COR-L47 (cell line): ENCODE results near the gene SND1.

Source experiments
- DNase-seq: peaks from one replicate; lab custom pipeline; 2025; lab: John Stamatoyannopoulos, UW

SND1 gene

GRCh38 chr7:128115821-128116723, 464.1 kb downstream of the SND1 start:
- DNase-seq, result no peak

GRCh38 chr7:128116740-128117139, 464.7 kb downstream of the SND1 start:
- DNase-seq, result no peak

- no peak for DNase-seq
Observed at GRCh38 chr7:128117691-128118090, 465.7 kb downstream of the SND1 start.

GRCh38 chr7:128119036-128119435, 467.0 kb downstream of the SND1 start:
- no peak for DNase-seq

GRCh38 chr7:128120116-128120515, 468.1 kb downstream of the SND1 start:
- DNase-seq, result no peak

- no peak for DNase-seq
Observed at GRCh38 chr7:128120976-128121490, 469.0 kb downstream of the SND1 start.

GRCh38 chr7:128121711-128122530, 469.9 kb downstream of the SND1 start:
- DNase-seq, result no peak

- no peak for DNase-seq
Observed at GRCh38 chr7:128122576-128123290, 470.7 kb downstream of the SND1 start.

GRCh38 chr7:128123291-128124037, 471.5 kb downstream of the SND1 start:
- no peak for DNase-seq

GRCh38 chr7:128124786-128125185, 472.8 kb downstream of the SND1 start:
- DNase-seq, result no peak

- DNase-seq, result no peak
Observed at GRCh38 chr7:128125816-128126215, 473.8 kb downstream of the SND1 start.

- no peak for DNase-seq
Observed at GRCh38 chr7:128128401-128128800, 476.4 kb downstream of the SND1 start.

- no peak for DNase-seq
Observed at GRCh38 chr7:128129224-128129864, 477.4 kb downstream of the SND1 start.

- no peak for DNase-seq
Observed at GRCh38 chr7:128131115-128131514, 479.1 kb downstream of the SND1 start.

- no peak for DNase-seq
Observed at GRCh38 chr7:128131731-128132130, 479.7 kb downstream of the SND1 start.

- no peak for DNase-seq
Observed at GRCh38 chr7:128132426-128133069, 480.6 kb downstream of the SND1 start.

GRCh38 chr7:128135159-128135514, 483.1 kb downstream of the SND1 start:
- no peak for DNase-seq

- peak; percentile 20 for DNase-seq
Observed at GRCh38 chr7:128135515-128136214, 483.7 kb downstream of the SND1 start.

- DNase-seq, result no peak
Observed at GRCh38 chr7:128136215-128136597, 484.2 kb downstream of the SND1 start.

- DNase-seq, result no peak
Observed at GRCh38 chr7:128137181-128137580, 485.2 kb downstream of the SND1 start.
